Suprapubic skin (tissue), 4 donors: ENCODE data around the gene MEF2A.

Source experiments
- POLR2A ChIP-seq, 2 donors: fragments of 450-650 bp; IDR thresholded peaks; one replicate each; pipeline ENCODE4 v1.6.1; 2017; ENCODE audit warnings: antibody characterized with exemption in 2 of 2, mild to moderate bottlenecking in 2 of 2, moderate library complexity in 2 of 2
- POLR2AphosphoS5 ChIP-seq, 3 donors: sonication (generic); formaldehyde crosslinking; IDR thresholded peaks; one replicate each; pipeline ENCODE4 v1.6.1; 2017; ENCODE audit warnings: antibody characterized with exemption in 3 of 3
- TF ChIP-seq, protein P1 (sequence below), 2 donors: fragments of 200-600 bp in 1 of 2; fragments of 450-650 bp in 1 of 2; sonication (generic) in 1 of 2; IDR thresholded peaks; one replicate each; pipeline ENCODE4 v1.5.1; 2016 to 2019; ENCODE audit warnings: antibody characterized with exemption in 2 of 2, mild to moderate bottlenecking in 1 of 2, moderate library complexity in 1 of 2

DNA sequence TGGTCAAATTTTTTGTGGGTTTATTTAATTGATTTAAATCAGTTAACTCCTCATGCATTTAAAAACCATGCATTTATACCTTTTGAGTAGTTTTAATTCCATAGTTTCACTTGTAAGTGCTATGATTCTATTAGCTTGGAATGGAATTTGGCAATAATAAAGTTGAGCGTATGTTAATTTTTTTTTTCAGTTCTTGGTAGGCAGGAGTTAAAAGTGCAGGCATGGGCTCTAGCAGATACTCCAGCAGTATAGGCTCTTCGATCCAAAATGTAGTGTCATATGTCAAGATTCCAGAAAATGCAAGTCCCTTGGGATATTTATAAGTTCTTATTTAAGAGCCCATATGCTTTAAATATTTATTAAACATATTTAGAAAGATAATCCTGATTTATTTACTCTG lies 97.1 kb downstream of the MEF2A start:
- TF ChIP-seq, protein P1, sequence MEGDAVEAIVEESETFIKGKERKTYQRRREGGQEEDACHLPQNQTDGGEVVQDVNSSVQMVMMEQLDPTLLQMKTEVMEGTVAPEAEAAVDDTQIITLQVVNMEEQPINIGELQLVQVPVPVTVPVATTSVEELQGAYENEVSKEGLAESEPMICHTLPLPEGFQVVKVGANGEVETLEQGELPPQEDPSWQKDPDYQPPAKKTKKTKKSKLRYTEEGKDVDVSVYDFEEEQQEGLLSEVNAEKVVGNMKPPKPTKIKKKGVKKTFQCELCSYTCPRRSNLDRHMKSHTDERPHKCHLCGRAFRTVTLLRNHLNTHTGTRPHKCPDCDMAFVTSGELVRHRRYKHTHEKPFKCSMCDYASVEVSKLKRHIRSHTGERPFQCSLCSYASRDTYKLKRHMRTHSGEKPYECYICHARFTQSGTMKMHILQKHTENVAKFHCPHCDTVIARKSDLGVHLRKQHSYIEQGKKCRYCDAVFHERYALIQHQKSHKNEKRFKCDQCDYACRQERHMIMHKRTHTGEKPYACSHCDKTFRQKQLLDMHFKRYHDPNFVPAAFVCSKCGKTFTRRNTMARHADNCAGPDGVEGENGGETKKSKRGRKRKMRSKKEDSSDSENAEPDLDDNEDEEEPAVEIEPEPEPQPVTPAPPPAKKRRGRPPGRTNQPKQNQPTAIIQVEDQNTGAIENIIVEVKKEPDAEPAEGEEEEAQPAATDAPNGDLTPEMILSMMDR (IDR thresholded peaks at IDR 0.05) = no peak
- TF ChIP-seq POLR2AphosphoS5 (IDR thresholded peaks at IDR 0.05) (no peak), POLR2A (IDR thresholded peaks at IDR 0.05) (no peak)
